ENCODE data around the gene LYL1.

The LYL1 gene

GRCh38 chr19:13129384-13129783 is 26.7 kb upstream of the LYL1 start:
- no peak for DNase-seq (ENCODE audit: low spot score)

- no peak for DNase-seq (ENCODE audit: low spot score)
Observed at GRCh38 chr19:13128583-13128982, 25.9 kb upstream of the LYL1 start.

- DNase-seq (ENCODE audit: low spot score): no peak
Observed at GRCh38 chr19:13127811-13128575, 25.3 kb upstream of the LYL1 start.

GRCh38 chr19:13127051-13127450 is 24.4 kb upstream of the LYL1 start:
- DNase-seq (ENCODE audit: low spot score): no peak

GRCh38 chr19:13122980-13123957 is 20.6 kb upstream of the LYL1 start:
- no peak for DNase-seq (ENCODE audit: low spot score)

GRCh38 chr19:13122275-13122878 is 19.7 kb upstream of the LYL1 start:
- no peak for DNase-seq (ENCODE audit: low spot score)

- DNase-seq (ENCODE audit: low spot score): no peak
Observed at GRCh38 chr19:13121551-13122274, 19.1 kb upstream of the LYL1 start.

- no peak for DNase-seq (ENCODE audit: low spot score)
Observed at GRCh38 chr19:13120817-13121216, 18.2 kb upstream of the LYL1 start.

GRCh38 chr19:13120031-13120430 is 17.4 kb upstream of the LYL1 start:
- DNase-seq (ENCODE audit: low spot score): no peak

- DNase-seq (ENCODE audit: low spot score): no peak
Observed at GRCh38 chr19:13119627-13120026, 17.0 kb upstream of the LYL1 start.

GRCh38 chr19:13118424-13119193 is 16.0 kb upstream of the LYL1 start:
- DNase-seq (ENCODE audit: low spot score): no peak

- DNase-seq (ENCODE audit: low spot score): peak; percentile 87
Observed at GRCh38 chr19:13117772-13118423, 15.2 kb upstream of the LYL1 start, which contains the start of gene NACC1. NACC1 (plus strand) TSS chr19:13118264; CDS start chr19:13135208, 16,944 bp downstream.

- no peak for DNase-seq (ENCODE audit: low spot score)
Observed at GRCh38 chr19:13117176-13117771, 14.6 kb upstream of the LYL1 start.

- DNase-seq (ENCODE audit: low spot score): peak; percentile 93
Observed at GRCh38 chr19:13116282-13117175, 13.9 kb upstream of the LYL1 start, which contains the start of gene TRMT1. TRMT1 (minus strand) TSS chr19:13116740; CDS start chr19:13116399, 341 bp downstream.

- no peak for DNase-seq (ENCODE audit: low spot score)
Observed at GRCh38 chr19:13115936-13116281, 13.3 kb upstream of the LYL1 start.

- no peak for DNase-seq (ENCODE audit: low spot score)
Observed at GRCh38 chr19:13112555-13112954, 9.9 kb upstream of the LYL1 start.

- no peak for DNase-seq (ENCODE audit: low spot score)
Observed at GRCh38 chr19:13110099-13110610, 7.5 kb upstream of the LYL1 start.

GRCh38 chr19:13109361-13110098 is 6.9 kb upstream of the LYL1 start:
- DNase-seq (ENCODE audit: low spot score): no peak

Data from kidney capillary endothelial cell (primary cell).